HuH-7.5 (cell line): Measurements from ENCODE around the gene TCIRG1.
"Not testable (repeated sequence)": the region's sequence is repeated elsewhere in the genome, so short reads cannot be mapped to it uniquely, and the experiment has no call there.

ENCODE experiments used
- DNase-seq: peaks from one replicate; pipeline ENCODE4 v3.0.0; 2011; ENCODE audit warnings: low spot score

The TCIRG1 gene

GRCh38 chr11:68038718-68039525, at the start of gene TCIRG1:
TCIRG1 (plus strand) TSS chr11:68039025; CDS start chr11:68041272, 2,247 bp downstream.
- DNase-seq, result peak; percentile 100

GRCh38 chr11:67990546-67991346, 48.1 kb upstream of the TCIRG1 start:
- DNase-seq, result not testable (repeated sequence)

- not testable (repeated sequence) for DNase-seq
Measured at GRCh38 chr11:67991347-67992121, 47.3 kb upstream of the TCIRG1 start.

- not testable (repeated sequence) for DNase-seq
Measured at GRCh38 chr11:67993821-67994220, 45.0 kb upstream of the TCIRG1 start.

- not testable (repeated sequence) for DNase-seq
Measured at GRCh38 chr11:67994387-67994786, 44.4 kb upstream of the TCIRG1 start.

- not testable (repeated sequence) for DNase-seq
Measured at GRCh38 chr11:67995129-67995528, 43.7 kb upstream of the TCIRG1 start.

- DNase-seq, result not testable (repeated sequence)
Measured at GRCh38 chr11:67995579-67995978, 43.2 kb upstream of the TCIRG1 start.

GRCh38 chr11:67996051-67996450, 42.8 kb upstream of the TCIRG1 start:
- DNase-seq, result no peak

DNA sequence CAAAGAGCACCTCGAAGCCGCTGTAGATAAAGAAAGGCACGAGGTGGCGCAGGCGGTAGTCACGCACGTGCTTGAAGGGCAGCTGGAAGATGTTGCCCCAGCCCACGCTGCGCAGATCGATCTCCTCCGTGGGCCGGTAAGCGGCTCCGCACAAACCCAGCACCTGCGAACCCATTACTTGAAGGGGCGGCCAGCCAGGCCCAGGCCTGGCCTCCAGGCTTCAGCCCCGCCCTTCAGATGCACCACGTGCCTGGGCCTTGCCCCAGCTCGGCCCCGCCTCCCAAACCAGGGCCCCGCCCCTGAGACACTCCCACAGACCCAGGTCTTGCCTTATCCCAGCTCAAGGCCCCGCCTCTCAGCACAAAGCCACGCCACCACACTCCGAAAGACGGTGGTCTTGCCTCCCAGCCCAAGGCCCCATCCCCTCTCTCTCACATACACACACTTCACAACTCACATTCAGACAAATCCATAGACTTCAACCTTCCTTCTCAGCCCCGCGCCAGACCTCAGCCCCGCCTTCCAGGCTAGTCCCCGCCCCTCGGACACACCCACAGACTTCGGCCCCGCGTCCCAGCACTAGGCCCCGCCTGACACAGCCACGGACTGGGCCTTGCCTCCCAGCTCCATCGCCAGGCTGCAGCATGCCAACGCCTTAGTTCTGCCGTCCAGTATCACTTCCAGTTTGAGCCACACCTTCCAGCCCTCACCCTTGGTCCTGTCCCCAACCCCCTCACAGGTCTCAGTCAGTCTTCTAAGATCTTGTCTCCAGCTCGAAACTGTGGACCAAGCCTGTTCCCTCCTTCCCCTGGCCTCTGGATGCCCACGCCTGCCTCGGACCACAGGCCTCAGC, 42.0 kb upstream of the TCIRG1 start:
- DNase-seq, result no peak

- no peak for DNase-seq
Measured at GRCh38 chr11:67997475-67997921, 41.3 kb upstream of the TCIRG1 start.

DNA sequence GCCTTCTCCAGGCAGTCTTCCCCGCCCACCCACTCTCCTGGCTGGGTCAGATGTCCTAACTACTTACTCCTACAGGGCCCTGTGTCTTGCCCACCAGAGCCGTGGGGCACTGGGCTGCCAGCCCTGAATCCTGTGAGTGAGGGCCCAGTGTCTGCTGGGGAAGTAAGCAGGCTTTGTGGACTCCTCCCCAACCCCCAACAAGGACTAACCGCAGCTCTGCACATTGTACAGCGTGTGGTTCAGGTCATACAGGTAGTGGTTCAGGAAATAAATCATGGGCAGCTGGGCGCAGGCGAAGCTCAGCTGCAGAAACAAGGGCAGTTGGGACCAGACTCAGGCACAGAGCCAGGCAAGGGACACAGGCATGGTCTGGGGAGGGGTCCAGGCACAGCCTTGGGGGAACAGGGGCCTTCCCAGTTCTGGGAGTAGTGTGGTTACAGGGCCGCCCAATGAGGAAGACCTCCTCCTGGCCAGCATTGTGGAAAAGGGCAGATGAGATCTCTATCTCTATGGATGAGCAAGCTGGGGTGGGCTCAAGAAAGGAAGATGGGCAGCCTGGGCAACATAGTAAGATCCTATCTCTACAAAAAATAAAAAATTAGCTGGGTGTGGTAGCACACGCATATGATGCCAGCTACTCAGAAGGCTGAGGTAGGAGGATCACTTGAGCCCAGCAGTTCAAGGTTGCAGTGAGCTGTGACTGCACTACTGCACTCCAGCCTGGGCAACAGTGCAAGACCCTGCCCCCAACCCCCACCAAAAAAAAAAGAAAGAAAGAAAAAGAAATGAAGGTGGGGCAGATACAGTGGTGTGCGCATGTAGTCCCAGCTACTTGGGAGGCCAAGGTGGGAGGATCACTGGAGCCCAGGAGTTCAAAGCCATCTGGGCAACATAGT, 40.4 kb upstream of the TCIRG1 start:
- no peak for DNase-seq

- DNase-seq, result no peak
Measured at GRCh38 chr11:67999201-67999629, 39.6 kb upstream of the TCIRG1 start.

DNA sequence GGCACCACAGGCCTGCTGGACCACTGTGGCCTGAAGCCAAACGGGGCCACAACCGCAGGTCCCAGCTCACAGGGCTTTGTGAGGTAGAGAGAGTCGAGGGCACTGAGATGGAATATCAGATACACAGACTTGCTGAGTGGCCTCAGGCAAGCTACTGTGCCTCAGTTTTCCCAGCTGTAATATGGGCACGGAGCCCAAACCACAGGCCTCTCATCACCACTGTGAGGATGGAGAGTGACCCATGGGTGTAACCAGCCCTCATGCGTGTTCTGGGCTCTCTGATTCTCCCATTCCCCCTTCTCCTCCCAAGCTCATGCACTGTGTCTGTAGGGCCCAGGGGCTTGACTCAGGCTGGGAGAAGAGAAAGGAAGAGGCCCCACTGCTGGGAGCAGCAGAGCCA, 39.1 kb upstream of the TCIRG1 start:
- DNase-seq, result no peak

GRCh38 chr11:68002575-68002937, 36.3 kb upstream of the TCIRG1 start:
- no peak for DNase-seq

- DNase-seq, result peak; percentile 89
Measured at GRCh38 chr11:68002938-68003845, 35.6 kb upstream of the TCIRG1 start.

- peak; percentile 100 for DNase-seq
Measured at GRCh38 chr11:68003846-68004550, 34.8 kb upstream of the TCIRG1 start, which contains the start of gene UNC93B1. UNC93B1 (minus strand) TSS chr11:68004097; CDS start chr11:68004043, 54 bp downstream.

DNA sequence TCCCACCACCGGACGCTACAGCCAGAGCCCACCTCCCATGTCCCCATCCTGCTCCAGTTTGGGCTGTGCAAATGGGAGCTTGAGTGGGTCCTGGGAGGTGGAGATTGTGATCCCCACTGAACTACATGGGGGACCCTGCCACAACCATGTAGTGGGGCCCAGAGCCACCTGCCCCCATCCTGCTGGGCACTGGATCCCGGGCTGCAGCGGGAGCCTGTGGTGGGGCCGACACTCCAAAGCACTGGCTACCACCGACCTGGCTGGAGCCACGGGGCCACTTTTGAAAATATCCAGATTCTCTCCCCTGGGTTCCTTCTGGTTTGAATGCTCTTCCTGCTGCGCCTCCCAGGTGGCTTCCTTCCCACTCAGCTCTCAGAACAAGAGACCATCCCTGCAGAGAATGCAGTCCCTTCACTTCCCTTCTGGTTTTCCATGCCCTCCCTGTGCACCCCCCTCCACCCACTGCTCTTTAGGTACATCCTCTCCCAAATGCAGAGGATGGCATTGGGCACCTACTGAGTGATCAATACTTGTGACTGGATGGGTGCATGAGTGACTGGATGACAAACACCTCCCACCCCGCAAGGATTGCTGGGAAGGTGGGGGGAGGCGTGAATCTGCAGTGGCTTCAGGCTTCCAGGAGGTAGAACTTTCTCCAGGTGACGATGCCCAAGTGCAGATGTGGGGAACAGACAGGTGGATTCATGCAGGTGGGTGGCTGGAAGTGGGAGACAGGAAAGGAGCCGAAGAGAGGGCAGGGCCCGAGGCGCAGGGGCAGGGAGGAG, 34.1 kb upstream of the TCIRG1 start:
- DNase-seq, result no peak
